Neuron (in vitro differentiated cells): Measurements from ENCODE around the gene FAM3A.

Experiments used
- H2AFZ ChIP-seq: one replicate; pipeline ENCODE4 v1.6.1; 2013; ENCODE audit warnings: low read depth, mild to moderate bottlenecking, inconsistent platforms, low read length, moderate library complexity
- H3K27me3 ChIP-seq: one replicate; pipeline ENCODE4 v1.6.1; 2013; ENCODE audit warnings: low read length; ENCODE audit not compliant: insufficient read depth
- H3K36me3 ChIP-seq: one replicate; pipeline ENCODE4 v1.6.1; 2013; ENCODE audit warnings: low read length; ENCODE audit not compliant: insufficient read depth
- H3K4me1 ChIP-seq: one replicate; pipeline ENCODE4 v1.6.1; 2013; ENCODE audit warnings: low read length; ENCODE audit not compliant: insufficient read depth
- H3K4me3 ChIP-seq: 2 replicates; pipeline ENCODE4 v1.5.1; 2013; ENCODE audit warnings: mild to moderate bottlenecking, low read length, moderate library complexity
- H3K9me3 ChIP-seq: one replicate; pipeline ENCODE4 v1.6.1; 2013; ENCODE audit warnings: low read length

The FAM3A gene

GRCh38 chrX:154526901-154527675 is 11.1 kb upstream of the FAM3A start:
- Histone ChIP-seq H3K4me3 (peak overlapping the region; percentile 6), H3K27me3 (no peaks in the 10 kb centered on the region), H3K9me3 (no peaks in the 10 kb centered on the region), H3K4me1 (peaks cover 10% of the 10 kb centered on the region), H2AFZ (no peak overlapping the region), H3K36me3 (peaks cover 2% of the 10 kb centered on the region)

- no peaks in the 10 kb centered on the region for H3K9me3 ChIP-seq
- no peak overlapping the region for H2AFZ ChIP-seq
- H3K27me3 ChIP-seq: no peaks in the 10 kb centered on the region
- no peaks in the 10 kb centered on the region for H3K36me3 ChIP-seq
- H3K4me1 ChIP-seq: peaks cover 10% of the 10 kb centered on the region
- H3K4me3 ChIP-seq: no peak overlapping the region
These were observed 9.8 kb upstream of the FAM3A start for GRCh38 chrX:154525606-154526490.

- no peak overlapping the region for H3K4me3 ChIP-seq
- no peaks in the 10 kb centered on the region for H3K27me3 ChIP-seq
- H3K4me1 ChIP-seq: peaks cover 15% of the 10 kb centered on the region
- H3K36me3 ChIP-seq: no peaks in the 10 kb centered on the region
- no peak overlapping the region for H2AFZ ChIP-seq
- no peaks in the 10 kb centered on the region for H3K9me3 ChIP-seq
These were observed 3.4 kb upstream of the FAM3A start for GRCh38 chrX:154519389-154519788.

- Histone ChIP-seq H2AFZ (no peak overlapping the region), H3K27me3 (no peaks in the 10 kb centered on the region), H3K9me3 (no peaks in the 10 kb centered on the region), H3K4me1 (peaks cover 15% of the 10 kb centered on the region), H3K36me3 (no peaks in the 10 kb centered on the region), H3K4me3 (peak overlapping the region; percentile 51)
These were observed 1.2 kb upstream of the FAM3A start for GRCh38 chrX:154517101-154517781.

GRCh38 chrX:154516656-154517100 is 646 bp upstream of the FAM3A start:
- Histone ChIP-seq H3K27me3 (no peaks in the 10 kb centered on the region), H3K9me3 (no peaks in the 10 kb centered on the region), H3K4me3 (peak overlapping the region; percentile 51), H3K4me1 (peaks cover 15% of the 10 kb centered on the region), H2AFZ (peak overlapping the region; percentile 37), H3K36me3 (no peaks in the 10 kb centered on the region)

GRCh38 chrX:154515090-154515965 is 704 bp downstream of the FAM3A start:
- Histone ChIP-seq H3K4me3 (peak overlapping the region; percentile 55), H3K4me1 (peaks cover 15% of the 10 kb centered on the region), H3K36me3 (no peaks in the 10 kb centered on the region), H3K9me3 (no peaks in the 10 kb centered on the region), H3K27me3 (no peaks in the 10 kb centered on the region), H2AFZ (no peak overlapping the region)

GRCh38 chrX:154513716-154514115 is 2.3 kb downstream of the FAM3A start:
- no peaks in the 10 kb centered on the region for H3K27me3 ChIP-seq
- H3K4me1 ChIP-seq: peaks cover 15% of the 10 kb centered on the region
- no peak overlapping the region for H2AFZ ChIP-seq

GRCh38 chrX:154512879-154513553 is 3.0 kb downstream of the FAM3A start:
- Histone ChIP-seq H3K4me3 (no peak overlapping the region), H2AFZ (no peak overlapping the region), H3K36me3 (no peaks in the 10 kb centered on the region), H3K4me1 (peaks cover 14% of the 10 kb centered on the region), H3K9me3 (peaks cover 7% of the 10 kb centered on the region), H3K27me3 (no peaks in the 10 kb centered on the region)

More at GRCh38 chrX:154513716-154514115, 2.3 kb downstream of the FAM3A start:
- Histone ChIP-seq H3K9me3 (peaks cover 7% of the 10 kb centered on the region), H3K36me3 (no peaks in the 10 kb centered on the region), H3K4me3 (no peak overlapping the region)

- Histone ChIP-seq H3K27me3 (no peaks in the 10 kb centered on the region), H2AFZ (no peak overlapping the region), H3K9me3 (peaks cover 7% of the 10 kb centered on the region), H3K4me1 (peaks cover 2% of the 10 kb centered on the region), H3K4me3 (no peak overlapping the region), H3K36me3 (peaks cover 2% of the 10 kb centered on the region)
These were observed 4.3 kb downstream of the FAM3A start for GRCh38 chrX:154511761-154512160.

GRCh38 chrX:154509455-154509854 is 6.6 kb downstream of the FAM3A start:
- H3K4me1 ChIP-seq: no peaks in the 10 kb centered on the region
- H3K9me3 ChIP-seq: peaks cover 7% of the 10 kb centered on the region
- no peaks in the 10 kb centered on the region for H3K27me3 ChIP-seq
- no peak overlapping the region for H3K4me3 ChIP-seq
- peaks cover 3% of the 10 kb centered on the region for H3K36me3 ChIP-seq
- no peak overlapping the region for H2AFZ ChIP-seq

GRCh38 chrX:154508384-154508745 is 7.7 kb downstream of the FAM3A start:
- no peak overlapping the region for H2AFZ ChIP-seq
- no peaks in the 10 kb centered on the region for H3K27me3 ChIP-seq
- no peaks in the 10 kb centered on the region for H3K4me1 ChIP-seq

More at GRCh38 chrX:154508384-154508745, 7.7 kb downstream of the FAM3A start:
- no peak overlapping the region for H3K4me3 ChIP-seq
- peaks cover 7% of the 10 kb centered on the region for H3K9me3 ChIP-seq
- peaks cover 3% of the 10 kb centered on the region for H3K36me3 ChIP-seq
